HG03342 (cell line): ENCODE results near the gene TFDP2.

ENCODE experiments used
- ATAC-seq: cut with Tn5 transposase; IDR thresholded peaks from one replicate; pipeline ENCODE4 v1.9.1; 2021; ENCODE audit warnings: mild to moderate bottlenecking, moderate library complexity; ENCODE audit not compliant: unreplicated experiment

The TFDP2 gene

DNA sequence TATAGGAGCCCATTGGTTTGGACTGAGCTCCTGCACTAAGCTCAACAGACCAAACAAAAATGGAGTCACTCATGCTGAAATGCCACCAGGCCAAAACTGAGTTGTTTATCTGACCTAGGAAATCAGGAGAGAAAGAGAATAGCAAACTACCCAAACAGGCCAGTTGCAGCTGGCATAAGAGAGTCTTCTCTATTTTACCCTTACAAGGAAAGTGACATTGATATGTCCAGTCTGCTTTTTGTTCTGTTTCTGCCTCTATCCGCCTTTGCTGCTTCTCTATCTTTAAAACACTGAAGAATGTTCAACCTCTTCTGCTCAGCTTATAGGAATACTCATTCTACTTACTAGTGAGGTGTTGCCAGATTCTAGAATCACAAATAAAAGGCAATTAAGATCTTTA, 177.8 kb downstream of the TFDP2 start:
- no peak for ATAC-seq

DNA sequence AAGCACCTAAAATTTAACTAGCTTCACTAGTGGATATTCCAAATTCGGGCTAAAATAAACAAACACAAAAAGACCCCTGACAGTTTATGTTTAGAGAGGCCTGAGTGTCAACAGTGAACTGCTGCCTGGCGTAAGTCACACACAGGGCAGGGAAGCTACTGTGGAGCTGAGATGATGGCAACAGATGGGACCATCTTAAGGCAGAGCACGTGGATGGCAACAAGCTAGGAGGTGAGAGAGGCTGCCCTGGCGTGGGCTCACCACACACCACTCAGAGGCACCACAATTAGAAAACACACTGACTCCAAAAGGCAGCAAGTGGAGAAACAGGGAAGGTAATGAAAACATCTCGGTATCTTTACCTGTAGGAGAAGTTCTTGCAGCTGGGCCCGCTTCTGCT, 179.6 kb downstream of the TFDP2 start:
- no peak for ATAC-seq

DNA sequence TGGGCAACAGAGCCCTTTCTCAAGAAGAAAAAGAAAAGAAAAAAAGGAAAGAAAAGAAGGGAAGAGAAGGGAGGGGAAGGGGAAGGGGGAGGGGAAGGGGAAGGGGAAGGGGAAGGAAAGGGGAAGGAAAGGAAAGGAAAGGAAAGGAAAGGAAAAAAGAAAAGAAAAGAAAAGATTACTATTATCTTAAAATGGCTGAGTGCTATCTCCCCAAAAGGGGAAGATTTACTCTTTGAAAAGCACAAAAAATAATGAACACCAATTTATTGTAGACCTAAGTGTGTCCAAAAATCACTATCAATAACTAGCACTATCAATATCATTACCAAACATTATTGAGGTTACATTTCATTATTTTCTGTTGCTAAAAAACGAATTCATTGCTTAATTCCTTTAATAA, 183.9 kb downstream of the TFDP2 start:
- no peak for ATAC-seq

DNA sequence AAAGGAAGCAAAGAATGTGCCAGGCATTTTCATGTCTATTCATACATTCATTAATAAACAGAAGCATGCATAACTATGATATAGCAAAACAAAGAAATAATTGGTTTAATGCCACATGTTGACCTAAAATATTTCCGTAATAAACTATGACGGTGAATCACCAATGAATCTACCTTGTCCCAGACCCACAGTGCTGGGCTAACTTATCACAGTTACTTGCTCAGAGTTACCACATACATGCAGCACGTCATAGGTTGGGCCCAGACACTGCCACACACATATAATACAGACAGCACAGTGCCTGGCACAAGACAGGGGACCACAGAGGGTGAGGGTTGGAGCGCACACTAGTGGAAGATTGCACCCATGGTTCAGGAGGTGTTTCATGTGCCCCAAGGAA, 186.0 kb downstream of the TFDP2 start:
- ATAC-seq = no peak

DNA sequence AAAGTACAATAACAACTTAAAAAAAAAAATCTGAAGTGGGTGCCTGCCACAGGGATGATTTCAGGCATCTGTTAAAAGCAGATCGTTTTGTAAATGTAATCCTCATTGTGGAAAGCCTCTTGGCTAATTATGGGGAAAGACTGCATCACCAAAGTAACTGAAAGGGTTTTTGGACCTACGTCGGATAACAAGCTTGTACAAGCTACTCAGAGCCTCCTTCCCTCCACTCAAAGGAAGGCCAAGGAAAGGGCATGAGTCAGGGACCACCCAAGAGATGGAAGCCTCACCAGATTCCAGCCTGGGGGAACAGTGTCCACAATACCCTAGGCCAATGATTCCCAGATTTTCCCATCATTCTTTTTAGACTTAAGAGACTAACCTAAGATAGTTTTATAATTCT, 188.6 kb downstream of the TFDP2 start:
- no peak for ATAC-seq

DNA sequence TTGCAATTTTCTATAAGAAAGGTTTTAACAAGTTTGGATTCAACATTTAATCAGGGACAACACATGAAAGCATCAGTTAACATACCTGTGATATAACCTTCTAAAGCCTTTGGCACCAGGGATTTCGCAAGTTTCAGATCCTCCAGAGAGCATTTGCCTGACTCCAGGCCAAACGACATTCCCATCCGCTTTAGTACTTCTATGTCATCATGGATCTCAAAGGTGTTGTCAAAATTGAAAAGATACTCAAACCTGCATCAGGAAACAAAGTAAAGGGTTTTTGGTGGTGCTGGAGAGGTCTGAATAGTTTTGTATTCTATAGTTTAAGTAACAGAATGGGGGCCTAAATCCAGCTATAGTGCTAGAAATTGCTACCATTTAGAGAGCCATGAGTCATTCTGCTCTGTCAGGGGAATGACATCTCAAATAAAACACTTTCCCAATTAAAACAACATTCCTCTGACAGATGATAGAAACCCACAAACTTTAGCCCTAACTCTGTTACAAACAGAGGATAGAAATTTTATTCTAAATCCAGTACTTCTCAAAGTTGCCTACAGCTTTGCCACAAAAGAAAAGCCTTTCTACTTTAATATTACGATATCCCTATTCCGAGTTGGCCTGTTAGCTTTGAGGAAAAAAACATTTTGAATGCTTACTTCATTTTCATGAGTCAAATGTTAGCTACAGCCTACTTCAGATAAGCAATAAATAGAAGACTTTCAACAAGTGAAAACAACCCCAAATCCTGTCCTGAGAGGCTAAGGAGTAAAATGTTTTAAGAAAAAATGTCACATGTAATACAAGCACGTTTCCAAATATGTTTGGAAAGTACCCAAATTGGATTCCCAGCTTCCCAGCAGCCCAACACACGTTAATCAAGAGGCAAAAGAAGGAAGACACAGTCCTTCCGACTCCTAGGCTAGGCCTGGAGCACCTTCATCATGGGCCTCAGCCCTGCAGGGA, 189.5 kb downstream of the TFDP2 start:
- no peak for ATAC-seq

DNA sequence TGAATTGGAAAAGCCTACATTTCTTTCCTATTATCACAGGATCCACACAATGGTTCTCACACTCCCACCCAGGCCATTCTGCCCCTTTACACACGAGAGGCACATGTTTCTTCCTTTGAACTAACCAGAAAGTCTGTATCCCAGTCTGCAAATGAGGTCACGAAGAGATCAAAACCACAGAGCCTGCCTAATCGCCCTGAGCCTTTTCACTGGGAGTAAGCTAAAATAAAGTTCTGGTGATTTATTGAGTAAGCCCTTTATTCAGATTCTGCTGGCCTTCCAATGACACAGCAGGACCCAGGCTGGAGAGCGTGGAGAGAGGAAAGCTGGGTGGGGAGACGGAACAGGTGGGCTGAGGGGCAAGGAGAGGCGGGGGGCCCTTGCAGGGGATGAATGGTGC, 194.2 kb downstream of the TFDP2 start:
- no peak for ATAC-seq

DNA sequence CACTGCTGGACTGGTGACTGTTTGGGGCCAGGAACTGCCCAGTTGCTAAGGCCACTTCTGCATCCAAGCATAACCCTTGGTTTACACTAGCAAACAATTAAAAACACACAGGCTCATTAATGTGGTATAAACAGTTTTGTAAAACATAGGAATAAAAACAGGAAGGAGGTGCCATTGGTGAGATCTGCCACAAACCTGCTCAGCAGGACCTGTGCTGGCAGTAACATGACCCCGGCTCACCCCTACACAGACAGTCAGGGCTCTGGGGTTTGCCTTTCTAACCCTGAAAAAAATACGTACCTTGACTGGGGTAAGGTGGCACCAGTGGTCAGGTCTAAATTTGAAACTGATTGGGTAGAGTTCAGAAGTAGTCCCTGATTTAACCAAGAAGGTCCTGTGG, 196.7 kb downstream of the TFDP2 start:
- ATAC-seq = no peak

DNA sequence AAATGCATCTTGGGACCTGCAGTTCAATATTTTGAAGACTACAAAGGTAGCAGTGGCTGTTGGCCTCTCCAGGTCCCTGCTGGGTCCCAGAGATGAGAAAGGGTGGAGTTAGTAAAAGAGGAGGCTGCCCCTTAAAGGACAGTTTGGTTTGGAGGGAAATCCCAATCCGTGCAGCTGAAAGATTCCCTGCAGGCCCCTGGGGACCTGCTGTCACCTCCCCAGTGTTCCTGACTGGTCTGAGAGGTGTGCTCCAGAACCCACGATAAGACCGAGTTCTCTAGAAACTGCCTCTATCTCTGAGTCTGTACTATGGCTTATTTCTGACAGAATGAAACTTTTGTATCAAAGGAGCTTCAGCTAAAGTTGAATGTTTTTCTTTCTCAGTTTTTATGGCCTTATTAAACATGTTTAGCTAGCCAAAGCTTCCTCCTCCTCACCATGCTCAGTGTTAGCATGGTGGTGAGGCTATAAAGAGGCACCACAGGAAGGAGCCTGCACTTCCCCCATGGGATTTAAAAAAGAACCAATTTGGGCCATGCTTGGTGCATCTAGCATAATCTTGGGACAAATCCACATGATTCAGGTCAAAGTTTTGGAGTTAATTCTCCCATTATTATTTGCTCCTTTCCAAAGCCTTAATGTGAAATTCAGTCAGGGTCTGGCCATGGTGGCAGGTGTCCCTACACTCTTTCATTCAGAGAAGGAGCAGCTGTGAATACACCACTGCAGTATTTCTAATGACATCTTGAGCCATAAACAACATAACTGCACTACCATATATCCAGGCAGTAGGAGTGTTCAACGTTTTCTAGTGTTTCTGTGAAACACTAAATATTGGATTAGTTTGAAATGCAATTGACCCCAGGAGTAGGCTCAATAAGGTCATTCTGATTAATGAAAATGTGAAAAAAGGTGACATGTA, 198.5 kb downstream of the TFDP2 start:
- no peak for ATAC-seq

DNA sequence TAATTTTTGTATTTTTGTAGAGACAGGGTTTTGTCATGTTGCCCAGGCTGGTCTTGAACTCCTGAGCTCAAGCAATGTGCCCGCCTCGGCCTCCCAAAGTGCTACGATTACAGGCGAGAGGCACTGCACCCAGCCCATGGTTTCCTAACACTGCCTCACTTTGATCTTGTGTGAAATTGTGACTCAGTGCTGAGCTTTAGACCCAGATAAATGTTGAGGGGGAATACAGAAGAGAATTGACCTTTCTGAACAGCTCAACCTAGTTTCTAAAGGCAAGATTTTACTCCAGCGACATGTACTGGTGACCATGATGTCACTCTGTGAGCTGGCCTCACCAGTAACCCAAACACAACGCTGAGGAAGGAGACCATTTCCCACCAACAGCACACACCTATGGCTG, 199.4 kb downstream of the TFDP2 start:
- ATAC-seq = no peak

DNA sequence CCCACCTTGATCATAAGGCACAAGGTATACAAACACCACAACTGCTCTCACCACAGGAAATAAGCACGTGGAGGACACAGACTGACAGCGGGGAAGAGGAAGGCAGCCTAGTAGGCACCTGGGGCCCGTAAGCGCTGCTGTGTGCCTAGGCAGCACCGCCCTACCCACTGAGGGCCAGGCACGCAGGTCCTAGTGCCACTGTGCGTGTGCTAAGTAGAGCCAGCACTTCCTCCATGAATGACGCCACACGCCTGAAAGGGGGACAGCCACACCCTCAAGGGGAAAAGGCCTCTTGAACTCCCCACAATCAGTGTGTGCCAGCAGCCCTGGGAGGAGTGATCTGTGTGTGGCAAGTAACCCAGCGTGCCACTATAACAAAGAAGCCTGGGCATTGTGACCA, 199.9 kb downstream of the TFDP2 start:
- ATAC-seq = no peak

DNA sequence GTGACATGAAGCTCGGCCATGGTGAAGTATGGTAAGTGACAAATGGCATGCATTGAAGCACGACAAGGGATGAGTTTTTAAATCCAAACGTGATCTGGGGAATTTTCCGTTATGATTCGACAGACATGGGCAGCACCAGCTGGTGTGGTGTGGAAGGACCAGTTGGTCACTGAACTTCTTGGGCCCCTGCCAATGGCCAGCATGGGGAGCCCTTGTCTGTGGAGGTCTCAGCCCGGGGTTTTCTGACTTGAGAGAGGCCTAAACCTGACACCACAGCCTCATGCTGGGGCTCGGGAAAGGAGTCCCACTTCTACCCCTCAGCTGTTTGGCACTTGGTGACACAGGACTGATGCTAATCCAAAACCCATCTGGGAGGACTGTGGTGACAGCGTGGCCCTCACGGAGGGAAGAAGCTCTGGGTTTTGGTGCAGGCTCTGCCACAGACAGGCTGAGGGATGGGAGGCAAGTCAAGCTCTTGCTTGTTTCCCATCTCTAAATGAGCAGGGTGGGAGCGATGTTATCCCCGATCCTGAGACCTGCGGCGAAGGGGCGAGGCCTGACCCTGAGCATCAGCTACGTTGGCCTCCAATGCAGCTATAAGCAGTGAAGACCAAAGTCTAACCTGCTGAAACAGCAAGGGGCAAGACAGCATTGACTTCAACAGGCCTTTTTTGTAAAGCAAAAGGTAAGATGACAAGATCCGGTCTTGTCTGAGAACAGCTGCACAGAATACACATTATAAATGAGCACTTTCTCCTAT, 203.4 kb downstream of the TFDP2 start:
- ATAC-seq = no peak

DNA sequence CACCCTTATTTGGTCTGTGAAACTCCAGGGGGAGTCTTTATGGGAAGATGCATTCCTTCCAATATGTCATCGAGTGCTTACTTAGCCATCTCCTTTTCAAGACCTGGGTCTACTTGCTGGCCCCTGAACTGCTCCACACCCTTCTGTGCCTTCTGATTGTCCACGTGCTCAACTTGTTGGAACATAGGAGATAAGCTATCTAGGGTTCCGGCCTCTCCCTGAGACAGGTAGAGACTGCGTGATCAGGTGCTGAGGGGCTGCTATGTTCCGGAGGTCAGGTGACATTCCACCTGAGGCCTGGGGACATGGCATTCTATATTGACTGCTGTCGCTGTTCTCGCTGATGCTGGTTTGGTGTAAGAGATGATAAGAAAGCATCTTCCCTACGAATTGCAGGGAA, 207.3 kb downstream of the TFDP2 start:
- ATAC-seq = no peak

DNA sequence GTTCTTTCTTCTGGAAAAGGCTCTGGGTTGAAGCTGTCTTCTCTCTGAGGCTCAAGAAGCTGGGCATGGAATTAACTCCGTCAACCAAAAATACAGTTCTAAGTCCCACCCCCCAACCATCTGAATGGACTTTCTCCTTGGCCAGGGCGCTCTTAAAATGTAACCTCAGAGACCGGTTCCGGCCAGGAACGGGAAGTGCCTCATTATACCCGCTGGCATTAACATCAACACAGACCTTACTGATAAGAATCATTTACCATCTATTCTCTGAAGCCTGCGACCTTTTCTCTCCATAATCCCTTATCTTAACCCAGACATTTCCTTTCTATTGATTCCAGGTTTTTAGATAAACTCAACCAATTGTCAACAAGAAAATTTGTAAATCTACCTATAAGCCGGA, 208.3 kb downstream of the TFDP2 start:
- no peak for ATAC-seq

DNA sequence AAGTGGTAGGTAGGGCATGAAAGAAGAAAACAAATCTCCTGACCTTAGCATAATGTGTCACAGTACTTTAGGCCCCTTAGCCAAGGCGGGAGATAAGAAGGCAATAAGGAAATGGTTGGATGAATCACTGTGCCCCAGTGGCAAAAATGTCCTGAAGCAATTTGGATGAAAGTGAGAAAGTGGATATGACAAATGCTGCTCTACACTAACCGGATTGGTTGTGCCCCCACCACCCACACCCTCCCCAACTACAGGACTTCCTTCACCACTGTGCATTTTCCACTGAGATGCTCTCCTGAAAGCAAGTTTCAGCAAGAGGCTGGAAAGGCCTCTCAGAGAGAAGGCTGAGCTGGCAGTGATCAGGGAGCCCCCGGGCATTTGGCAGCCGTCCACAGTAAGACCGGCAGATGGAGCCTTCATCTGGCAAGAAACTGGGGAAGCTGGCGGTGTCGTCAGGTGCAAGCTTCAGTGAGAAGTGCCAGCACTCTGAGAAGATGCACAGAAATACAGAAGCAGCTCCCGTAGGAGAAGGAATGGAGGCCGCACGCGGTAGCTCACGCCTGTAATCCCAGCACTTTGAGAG, 209.1 kb downstream of the TFDP2 start:
- ATAC-seq = no peak

DNA sequence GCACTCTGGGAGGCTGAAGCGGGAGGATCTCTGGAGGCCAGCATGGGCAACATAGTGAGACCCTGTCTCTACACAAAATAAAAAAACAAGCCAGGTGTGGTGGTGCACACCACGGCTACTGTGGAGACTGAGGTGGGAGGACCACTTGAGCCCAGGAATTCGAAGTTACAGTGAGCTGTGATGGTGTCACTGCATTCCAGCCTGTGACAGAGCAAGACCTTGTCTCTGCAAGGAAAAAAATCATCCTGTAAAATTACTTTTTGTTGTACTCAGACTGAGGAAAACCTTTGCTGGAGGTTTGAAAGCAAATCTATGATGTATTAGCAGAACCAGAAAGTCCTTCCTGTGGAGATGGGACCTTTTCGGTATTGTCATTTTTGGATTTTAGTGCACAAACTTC, 209.6 kb downstream of the TFDP2 start:
- ATAC-seq = no peak

DNA sequence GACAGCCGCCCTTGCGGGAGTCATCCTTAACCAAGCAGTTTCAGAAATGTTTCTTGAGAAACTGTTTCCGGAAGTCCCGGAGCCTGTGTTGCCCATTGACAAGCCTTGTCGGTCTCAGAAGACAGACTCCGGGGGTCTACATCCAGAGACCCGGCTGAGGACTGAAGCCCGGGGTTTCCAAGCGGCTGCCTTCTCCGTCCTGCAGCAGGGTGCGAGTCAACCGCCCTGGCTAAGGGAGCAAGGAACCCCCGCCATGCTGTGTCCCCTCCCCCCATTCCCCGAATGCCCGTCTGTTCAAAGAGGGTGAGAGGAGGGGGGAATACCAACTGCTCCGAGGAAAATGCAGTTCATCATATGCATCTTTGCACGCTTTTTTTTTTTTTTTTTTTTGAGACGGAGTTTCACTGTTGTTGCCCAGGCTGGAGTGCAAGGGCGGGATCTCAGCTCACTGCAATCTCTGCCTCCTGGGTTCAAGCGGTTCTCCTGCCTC, 211.3 kb downstream of the TFDP2 start:
- no peak for ATAC-seq

DNA sequence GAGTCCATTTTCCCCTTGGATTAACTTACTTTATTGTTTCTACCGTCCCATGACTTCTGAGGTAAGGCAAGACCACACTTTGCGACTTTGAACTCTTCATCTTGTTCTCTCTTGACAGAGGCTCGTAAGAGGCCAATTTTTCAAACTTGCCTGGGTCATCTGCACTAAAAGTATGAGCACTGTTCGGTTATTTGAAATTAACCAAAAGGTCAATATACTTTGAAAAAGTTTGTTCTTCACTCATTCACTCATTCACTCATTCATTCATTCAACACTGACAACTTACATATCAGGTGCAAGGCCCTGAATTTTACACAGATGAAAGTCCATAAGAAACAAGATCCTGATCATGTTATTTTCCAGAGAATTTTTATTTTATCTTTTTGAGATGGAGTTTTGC, 215.0 kb downstream of the TFDP2 start:
- no peak for ATAC-seq

DNA sequence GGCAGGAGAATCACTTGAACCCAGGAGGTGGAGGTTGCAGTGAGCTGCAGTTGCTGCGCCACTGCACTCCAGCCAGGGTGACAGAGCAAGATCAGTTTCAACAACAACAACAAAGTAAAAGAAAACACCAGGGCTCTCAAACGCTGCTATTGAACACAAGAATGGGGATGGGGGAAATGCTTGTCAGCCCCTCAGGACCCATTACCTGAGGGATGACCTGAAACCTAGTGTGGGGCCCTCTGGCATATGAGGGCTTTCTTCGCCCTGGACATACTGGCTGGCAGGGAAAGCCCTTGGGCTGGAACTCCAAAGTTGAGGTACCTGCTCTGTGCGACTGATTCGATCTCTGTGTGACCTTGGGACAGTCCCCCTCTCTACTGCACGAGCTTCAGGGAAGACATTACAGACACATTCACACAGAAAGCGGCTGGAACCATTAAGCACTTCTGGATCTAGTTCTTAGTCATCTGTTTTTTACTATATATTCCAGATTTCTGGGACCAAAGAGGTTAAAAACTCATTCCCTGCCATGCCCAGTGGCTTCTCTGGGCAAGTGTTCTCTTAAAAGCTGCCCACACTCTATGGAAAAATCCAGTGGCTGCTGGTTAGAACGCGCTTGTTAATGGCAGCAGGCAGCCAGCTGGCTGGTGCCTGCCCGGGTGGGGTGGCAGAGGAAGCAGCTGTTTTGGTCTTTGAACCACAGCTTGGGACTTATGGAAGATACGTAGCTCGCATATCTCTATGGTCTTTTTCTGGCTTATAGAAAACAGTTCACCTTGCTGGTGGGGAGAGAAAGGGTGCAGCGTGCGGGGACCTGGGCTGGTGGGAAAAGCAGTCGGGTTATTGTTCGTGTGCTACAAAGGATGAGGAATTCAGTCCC, 215.7 kb downstream of the TFDP2 start:
- no peak for ATAC-seq

DNA sequence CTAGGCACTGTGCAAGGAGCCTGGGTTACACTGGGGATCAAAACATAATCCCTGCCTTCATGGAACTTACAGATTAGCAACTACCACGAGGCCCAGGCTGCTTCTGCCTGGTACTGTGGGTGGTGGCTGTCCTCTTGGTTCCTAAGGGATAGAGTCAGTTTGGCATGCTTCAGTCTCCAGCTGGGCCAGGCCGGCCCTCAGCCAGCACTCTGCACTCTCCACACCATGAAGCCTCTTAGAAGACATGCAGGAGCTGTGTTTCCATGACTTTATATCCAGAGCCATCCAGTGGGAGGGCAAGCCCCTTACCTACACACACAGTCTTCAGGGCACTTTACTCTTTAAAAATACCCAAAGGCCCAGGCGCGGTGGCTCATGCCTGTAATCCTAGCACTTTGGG, 218.5 kb downstream of the TFDP2 start:
- ATAC-seq = no peak
